HL-60 (cell line): ENCODE measurements around the gene ZFYVE16.

Experiments
- GABPA ChIP-seq: IDR thresholded peaks from 2 replicates; pipeline ENCODE4 v1.6.1; 2012; ENCODE audit warnings: low read depth
- POLR2AphosphoS5 ChIP-seq: IDR thresholded peaks from 2 replicates; pipeline ENCODE4 v1.6.1; 2012; ENCODE audit warnings: low read depth
- REST ChIP-seq: IDR thresholded peaks from 2 replicates; pipeline ENCODE4 v1.6.1; 2012; ENCODE audit warnings: low read depth; ENCODE audit not compliant: insufficient replicate concordance
- TF ChIP-seq, protein P1 (sequence below): IDR thresholded peaks from one replicate; pipeline ENCODE4 v1.5.1; 2011; ENCODE audit warnings: low read length, control low read depth, inconsistent platforms; ENCODE audit not compliant: insufficient read depth

- no peak for TF ChIP-seq POLR2AphosphoS5
- no peak for TF ChIP-seq REST
- TF ChIP-seq, protein P1, sequence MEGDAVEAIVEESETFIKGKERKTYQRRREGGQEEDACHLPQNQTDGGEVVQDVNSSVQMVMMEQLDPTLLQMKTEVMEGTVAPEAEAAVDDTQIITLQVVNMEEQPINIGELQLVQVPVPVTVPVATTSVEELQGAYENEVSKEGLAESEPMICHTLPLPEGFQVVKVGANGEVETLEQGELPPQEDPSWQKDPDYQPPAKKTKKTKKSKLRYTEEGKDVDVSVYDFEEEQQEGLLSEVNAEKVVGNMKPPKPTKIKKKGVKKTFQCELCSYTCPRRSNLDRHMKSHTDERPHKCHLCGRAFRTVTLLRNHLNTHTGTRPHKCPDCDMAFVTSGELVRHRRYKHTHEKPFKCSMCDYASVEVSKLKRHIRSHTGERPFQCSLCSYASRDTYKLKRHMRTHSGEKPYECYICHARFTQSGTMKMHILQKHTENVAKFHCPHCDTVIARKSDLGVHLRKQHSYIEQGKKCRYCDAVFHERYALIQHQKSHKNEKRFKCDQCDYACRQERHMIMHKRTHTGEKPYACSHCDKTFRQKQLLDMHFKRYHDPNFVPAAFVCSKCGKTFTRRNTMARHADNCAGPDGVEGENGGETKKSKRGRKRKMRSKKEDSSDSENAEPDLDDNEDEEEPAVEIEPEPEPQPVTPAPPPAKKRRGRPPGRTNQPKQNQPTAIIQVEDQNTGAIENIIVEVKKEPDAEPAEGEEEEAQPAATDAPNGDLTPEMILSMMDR: no peak
- no peak for TF ChIP-seq GABPA
Measured at GRCh38 chr5:80364892-80365291, 43.0 kb upstream of the ZFYVE16 start.
